ENCODE measurements around the gene TELO2.

The TELO2 gene

GRCh38 chr16:1557576-1557975, 64.4 kb downstream of the TELO2 start:
- DNase-seq (ENCODE audit: low spot score) = no peak
- no peak for TF ChIP-seq CTCF (IDR thresholded peaks at IDR 0.05; ENCODE audit: borderline replicate concordance, control extremely low read depth, extremely low read depth, insufficient read depth, missing control alignments)

GRCh38 chr16:1559446-1559975, 66.4 kb downstream of the TELO2 start:
- no peak for DNase-seq (ENCODE audit: low spot score)

More at GRCh38 chr16:1557576-1557975, 64.4 kb downstream of the TELO2 start:
- in situ Hi-C loops (cut with MboI; ENCODE audit: low sequenced_read_pairs, unreplicated experiment) = no loop called here

More at GRCh38 chr16:1559446-1559975, 66.4 kb downstream of the TELO2 start:
- in situ Hi-C loops (cut with MboI; ENCODE audit: low sequenced_read_pairs, unreplicated experiment) = no loop called here
- no peak for TF ChIP-seq CTCF (IDR thresholded peaks at IDR 0.05; ENCODE audit: borderline replicate concordance, control extremely low read depth, extremely low read depth, insufficient read depth, missing control alignments)
